ENCODE data around the gene FAM9A.

FAM9A gene

GRCh38 chrX:8801041-8801599, at the start of gene FAM9A:
Gene FAM9A (minus strand): TSS chrX:8801383. CDS start chrX:8800171, 1,212 bp downstream.
- DNase-seq: no peak

DNA sequence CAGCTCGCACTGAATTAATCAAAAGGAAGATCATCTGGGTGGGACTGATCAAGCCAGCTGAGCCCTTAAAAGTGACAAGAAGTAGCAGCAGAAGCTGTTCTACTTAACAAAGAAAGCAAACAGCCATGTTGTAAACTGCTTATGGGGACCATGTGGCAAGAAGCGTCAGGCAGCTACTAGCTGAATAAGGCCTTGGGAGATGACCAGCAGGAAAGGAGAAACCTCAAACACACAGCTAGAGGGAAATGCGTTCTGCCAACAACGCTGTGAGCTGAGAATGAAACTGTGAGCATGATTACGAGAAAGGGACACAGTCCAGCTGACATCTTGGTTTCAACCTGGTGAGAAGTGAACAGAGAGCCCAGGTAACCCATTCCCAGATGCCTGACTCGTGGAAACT, 49.3 kb upstream of the FAM9A start:
- DNase-seq: no peak

DNA sequence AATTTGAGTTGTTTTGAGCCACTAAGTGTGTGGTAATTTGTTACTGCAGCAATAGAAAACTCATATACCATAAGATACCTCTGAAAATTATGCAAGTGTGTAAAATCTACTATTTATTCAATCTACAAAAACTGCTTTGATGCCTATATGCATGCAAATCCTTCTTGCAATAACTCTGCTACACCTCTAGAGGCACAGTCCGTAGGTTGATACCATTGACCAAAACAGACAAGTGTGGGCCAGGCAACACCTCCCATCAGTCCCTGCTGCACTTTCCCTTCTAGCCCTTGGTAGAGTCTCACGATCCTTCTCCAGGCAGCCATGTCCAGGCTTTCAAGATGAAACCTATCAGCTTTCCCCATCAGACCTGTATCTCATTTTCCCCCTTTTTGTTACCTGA, 48.8 kb upstream of the FAM9A start:
- no peak for DNase-seq

DNA sequence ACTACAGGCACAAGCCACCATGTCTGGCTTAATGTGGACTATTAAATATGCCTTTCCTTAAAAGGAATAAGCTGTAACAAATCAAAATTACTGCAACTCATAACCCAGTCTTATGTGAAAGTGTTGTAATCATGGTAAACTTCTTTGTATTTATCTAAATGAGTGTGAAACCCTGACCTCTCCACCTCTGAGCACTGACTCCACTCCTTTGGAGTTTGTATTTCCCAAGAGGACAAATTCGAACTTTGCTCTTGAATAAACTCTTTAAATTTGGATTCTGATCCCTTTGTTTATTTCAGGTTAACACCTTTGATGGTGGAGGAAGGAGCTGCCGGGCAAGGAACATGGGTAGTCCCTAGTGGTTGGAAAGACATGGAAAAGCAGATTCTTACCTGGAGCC, 48.3 kb upstream of the FAM9A start:
- no peak for DNase-seq

GRCh38 chrX:8848911-8849310, 47.7 kb upstream of the FAM9A start:
- no peak for DNase-seq

- DNase-seq: no peak
Observed at GRCh38 chrX:8848441-8848840, 47.3 kb upstream of the FAM9A start.

GRCh38 chrX:8847360-8847759, 46.2 kb upstream of the FAM9A start:
- DNase-seq: no peak

- DNase-seq: no peak
Observed at GRCh38 chrX:8846266-8846665, 45.1 kb upstream of the FAM9A start.

- DNase-seq: no peak
Observed at GRCh38 chrX:8845469-8845868, 44.3 kb upstream of the FAM9A start.

DNA sequence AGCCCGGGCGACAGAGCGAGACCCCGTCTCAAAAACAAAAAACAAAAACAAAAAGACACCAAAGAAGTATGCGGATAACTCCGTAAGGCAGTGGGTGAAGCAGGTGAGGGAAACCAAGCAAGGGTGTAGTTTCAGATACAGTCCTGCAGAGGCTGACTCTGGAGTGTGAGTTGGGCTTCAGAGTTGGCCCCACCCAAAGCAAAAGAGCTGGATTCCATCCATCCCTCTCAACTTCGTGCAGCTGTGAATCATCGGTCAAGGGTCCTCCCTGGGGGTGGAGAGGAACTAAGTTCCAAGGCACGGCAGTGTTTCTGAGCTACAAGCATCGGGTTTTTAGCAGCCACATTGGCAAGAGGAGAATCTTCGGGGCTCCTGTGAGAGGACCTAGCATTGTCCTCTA, 43.9 kb upstream of the FAM9A start:
- no peak for DNase-seq

DNA sequence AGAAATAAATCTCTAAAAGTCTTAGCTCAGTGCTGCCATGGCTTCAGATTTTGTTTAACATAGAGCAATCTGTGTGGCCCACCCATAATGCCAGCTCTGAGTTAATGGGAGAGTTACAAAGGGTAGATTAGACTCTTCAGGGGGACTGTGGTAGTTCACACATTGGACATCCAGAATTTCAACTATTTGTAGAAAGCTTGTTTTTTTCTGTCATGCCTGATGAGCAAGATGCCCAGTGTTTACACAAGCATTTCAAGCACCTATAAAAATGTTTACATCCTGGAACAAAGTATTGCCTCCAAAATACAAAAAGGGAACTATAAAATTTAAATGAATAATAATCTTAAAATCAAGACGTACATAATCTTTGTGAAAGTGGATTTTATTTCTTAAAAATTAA, 43.0 kb upstream of the FAM9A start:
- DNase-seq: no peak

DNA sequence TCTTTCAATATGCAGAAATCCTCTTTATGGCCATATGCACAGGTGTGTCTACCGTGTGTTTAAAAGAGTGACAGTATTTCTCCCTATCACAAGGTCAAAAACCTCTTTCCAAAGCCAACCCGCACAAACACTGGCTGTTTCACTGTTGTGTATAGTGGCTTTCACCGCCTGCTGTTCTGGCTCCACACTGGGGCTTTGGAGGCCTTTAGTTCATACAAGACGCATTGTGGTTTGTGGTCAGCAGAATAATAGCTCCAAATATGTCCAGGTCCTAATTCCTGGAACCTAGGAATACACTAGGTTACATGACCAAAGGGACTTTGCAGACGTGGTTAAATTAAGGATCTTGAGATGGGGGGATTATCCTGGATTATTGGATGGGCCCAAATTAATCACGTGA, 40.7 kb upstream of the FAM9A start:
- no peak for DNase-seq

DNA sequence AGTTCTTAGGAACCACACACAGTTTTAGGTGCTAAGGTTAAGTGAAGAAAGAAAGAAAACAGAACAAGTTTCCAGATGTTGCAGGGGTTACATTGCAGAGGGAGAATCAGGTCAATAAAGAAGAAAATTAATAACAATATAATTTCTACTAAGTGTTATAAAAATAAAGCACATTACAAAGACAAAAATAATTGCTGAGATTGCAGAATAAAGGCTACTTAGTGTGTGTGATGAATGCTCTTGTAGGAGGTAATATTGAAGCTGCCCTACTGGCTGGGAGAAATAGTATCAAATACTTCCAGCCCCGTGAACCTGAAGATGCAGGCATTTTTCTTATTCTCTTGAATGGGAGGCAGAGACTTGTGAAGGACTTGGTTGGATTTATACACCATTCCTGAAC, 33.2 kb upstream of the FAM9A start:
- DNase-seq: no peak

GRCh38 chrX:8832582-8833378, 31.6 kb upstream of the FAM9A start:
- no peak for DNase-seq

DNA sequence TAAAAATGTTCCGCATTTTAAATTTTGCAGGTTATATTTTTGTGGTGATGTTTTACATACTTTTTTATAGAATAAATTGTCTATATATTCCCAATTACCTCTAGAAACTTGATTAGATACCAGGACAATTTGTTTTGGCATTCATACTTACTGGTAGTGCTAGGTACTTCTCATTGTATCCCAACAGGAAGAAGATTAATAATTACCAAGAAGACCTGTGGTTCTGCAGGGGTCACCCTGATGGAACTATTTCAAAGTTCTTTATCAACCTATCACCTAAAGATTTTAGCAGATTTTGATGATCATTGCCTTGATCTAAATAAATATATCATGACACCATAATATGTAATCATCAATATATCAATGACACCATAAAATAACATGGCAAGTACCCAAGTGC, 22.5 kb upstream of the FAM9A start:
- no peak for DNase-seq

GRCh38 chrX:8822002-8822401, 20.8 kb upstream of the FAM9A start:
- DNase-seq: no peak

DNA sequence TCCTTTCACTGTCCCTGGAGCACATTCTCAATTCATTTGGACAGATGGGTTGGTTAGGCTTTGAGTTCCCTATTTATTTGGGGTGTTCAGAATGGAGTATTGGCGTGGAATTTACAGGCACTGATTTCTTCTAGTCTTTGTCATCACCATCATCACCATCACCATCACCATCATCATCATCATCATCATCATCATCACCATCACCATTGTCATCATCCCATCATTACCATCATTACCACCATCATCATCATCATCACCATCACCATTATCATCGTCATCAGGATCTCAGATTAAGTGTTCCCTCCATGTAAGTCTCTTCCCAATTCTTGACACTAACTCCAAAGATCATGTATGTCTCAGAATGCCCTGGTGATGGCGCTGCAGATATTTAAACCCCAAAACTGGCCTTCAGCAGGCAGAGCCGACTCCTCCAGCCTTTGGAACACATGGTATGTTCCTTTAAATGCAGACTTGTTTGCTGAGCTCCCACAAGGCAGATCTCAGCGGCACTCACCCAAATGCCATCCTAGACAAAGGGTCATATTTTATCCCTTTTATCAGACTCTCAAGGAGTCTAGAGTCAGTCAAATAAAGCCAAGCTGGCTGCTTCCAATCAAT, 19.8 kb upstream of the FAM9A start:
- no peak for DNase-seq

DNA sequence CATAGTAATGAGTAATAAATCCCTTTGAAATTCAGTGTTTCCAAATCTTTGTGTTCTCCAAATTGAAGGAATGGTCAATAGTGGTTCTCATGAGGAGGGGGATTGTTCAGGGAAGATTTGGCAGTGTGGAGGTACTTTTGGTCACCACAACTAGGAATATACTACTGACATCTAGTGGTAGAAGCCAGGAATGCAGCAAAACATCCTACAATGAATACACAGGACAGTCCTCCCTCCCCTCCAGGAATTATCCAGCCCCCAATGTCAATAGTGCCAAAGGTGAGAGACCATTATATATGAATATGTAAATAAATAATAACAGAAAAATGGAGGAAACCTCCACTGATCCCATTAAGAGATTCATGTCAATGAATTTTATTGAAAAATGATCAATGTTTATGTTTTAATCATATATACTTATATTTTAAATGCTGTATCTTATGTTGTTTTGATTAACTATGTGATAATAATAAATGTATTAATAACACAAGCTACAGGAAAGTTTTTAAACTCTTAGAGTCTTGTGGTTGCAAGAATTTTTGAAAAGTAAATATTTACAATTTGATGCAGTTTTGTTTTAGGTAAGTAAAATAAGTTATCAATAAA, 14.4 kb upstream of the FAM9A start:
- DNase-seq: peak; percentile 1

DNA sequence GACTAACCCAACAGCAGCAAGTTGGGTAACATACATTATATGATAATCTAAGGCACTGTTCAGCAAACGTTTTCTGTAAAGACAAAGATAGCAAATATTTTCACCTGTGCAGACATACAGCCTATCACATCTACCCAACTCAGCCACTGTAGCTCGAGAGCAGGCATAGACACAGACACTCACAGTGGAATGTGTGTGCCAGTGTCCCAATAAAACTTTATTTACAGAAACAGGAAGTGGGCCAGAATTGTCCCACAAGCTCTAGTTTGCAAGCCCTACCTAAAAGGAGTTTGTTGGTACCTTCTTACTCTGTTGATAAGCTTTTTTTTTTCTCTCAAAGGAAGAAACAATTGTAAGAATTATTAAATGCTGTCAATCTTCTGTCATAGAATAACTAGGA, 11.9 kb upstream of the FAM9A start:
- no peak for DNase-seq

DNA sequence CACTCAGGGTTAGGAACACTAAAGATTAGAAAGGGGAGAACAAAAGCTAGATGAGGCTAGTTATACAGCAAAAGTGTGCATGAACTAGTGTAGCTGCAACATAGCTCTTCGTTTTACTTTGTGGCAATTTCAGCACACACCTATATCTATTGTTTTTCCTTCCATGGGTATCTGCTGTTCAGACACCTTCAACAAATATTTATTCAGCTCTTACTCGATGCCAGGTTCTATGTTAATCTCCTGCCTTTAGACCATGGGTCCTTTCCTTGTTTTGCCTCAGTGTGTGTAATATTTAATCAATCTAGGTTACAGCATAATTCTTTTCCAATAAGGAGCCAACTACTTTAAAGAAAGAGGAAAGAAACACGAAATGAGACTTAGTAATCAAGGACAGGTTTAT, 10.4 kb upstream of the FAM9A start:
- DNase-seq: no peak

GRCh38 chrX:8808661-8809060, 7.5 kb upstream of the FAM9A start:
- DNase-seq: no peak

- DNase-seq: no peak
Observed at GRCh38 chrX:8805974-8806373, 4.8 kb upstream of the FAM9A start.

- DNase-seq: no peak
Observed at GRCh38 chrX:8805046-8805445, 3.9 kb upstream of the FAM9A start.

DNA sequence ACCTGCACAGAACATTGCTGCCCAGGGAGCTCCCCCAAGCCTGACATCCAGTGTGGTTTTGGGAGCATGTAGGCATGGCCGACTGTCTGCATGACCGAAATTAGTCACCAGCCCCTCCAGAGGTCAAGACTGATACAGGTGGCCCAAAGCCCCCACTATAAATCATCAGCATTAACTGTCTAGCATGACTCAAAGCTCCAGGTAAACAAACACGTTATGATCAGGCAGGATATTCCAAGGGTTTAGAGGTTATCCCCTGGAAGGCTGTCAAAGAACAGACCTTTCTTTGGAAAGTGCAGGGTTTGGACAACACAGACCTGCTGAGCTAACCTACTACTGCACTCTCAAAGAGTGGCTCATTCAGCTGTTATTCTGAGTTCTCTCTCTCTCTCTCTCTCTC, 2.1 kb upstream of the FAM9A start:
- DNase-seq: no peak

Measured in stimulated activated CD4-positive, alpha-beta T cell treated with anti-CD3 and anti-CD28 coated beads, Interleukin-15, amount 100 ng/mL, for 24 hours (primary cell).